ENCODE measurements around the gene EXOSC7. TPM values are rescaled to one million over a fixed set of nuclear protein-coding genes. Genes with fewer than 3 reads are reported as not detected.

Gene EXOSC7
- total RNA-seq, 2 donors from 2014 or later: 42.9 to 46.9 TPM

DNA sequence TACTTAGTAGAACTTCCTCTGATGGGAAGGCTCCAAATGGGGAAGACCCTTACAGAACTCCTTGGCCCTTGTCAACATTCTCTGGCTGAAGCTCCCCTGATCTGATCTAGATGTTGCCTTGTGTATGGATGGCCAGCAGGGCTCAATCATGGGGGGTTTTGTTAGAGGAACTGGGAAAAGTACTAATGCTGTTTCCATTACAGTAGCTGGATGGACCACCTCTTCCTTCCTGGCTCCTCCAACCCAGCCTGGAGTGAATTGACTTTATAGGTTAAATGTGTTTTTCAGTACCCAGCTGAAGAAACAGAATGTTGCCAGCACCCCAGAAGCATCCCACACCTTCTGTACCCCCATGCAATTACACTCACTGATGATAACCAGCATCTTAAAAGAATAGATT is 27.4 kb downstream of the EXOSC7 start:
- Mint-ChIP-seq H3K36me3 (ENCODE audit: insufficient read depth in 2 of 2) (peaks cover 12 to 46% of the 10 kb centered on the region in 2 donors), H3K4me3 (no peak overlapping the region), H3K27ac (peak overlapping the region; percentile 19), H3K9me3 (no peaks in the 10 kb centered on the region), H3K27me3 (ENCODE audit: low read depth) (no peaks in the 10 kb centered on the region), H3K4me1 (ENCODE audit: low read depth) (peaks cover 19% of the 10 kb centered on the region)
- DNase-seq: no peak
- ATAC-seq (replicated peaks in 1 of 2): no peak

DNA sequence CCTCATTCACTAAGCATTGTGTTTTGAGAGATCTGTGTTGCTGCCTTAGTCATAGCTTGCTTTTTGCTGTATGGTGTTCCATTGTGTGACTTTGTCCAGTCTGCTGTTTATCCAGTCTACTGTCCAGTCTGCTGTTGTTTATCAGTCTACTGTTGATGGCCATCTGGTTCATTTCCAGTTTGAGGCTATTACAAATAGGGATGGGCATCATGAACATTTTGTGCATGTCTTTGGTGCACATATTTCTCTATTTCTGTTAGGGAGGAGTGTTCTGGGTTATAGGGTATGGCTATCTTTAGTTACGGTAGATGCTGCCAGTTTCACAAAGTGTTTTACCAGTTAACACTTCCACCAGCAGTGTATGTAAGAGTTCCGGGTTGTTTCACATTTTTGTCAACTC is 27.8 kb downstream of the EXOSC7 start:
- H3K36me3 Mint-ChIP-seq (ENCODE audit: insufficient read depth in 2 of 2): peaks cover 12 to 45% of the 10 kb centered on the region in 2 donors
- H3K27me3 Mint-ChIP-seq (ENCODE audit: low read depth): no peaks in the 10 kb centered on the region
- ATAC-seq (replicated peaks in 1 of 2) (no peak), DNase-seq (no peak)
- peaks cover 19% of the 10 kb centered on the region for H3K4me1 Mint-ChIP-seq (ENCODE audit: low read depth)
- no peak overlapping the region for H3K27ac Mint-ChIP-seq
- H3K9me3 Mint-ChIP-seq: no peaks in the 10 kb centered on the region
- H3K4me3 Mint-ChIP-seq: no peak overlapping the region

DNA sequence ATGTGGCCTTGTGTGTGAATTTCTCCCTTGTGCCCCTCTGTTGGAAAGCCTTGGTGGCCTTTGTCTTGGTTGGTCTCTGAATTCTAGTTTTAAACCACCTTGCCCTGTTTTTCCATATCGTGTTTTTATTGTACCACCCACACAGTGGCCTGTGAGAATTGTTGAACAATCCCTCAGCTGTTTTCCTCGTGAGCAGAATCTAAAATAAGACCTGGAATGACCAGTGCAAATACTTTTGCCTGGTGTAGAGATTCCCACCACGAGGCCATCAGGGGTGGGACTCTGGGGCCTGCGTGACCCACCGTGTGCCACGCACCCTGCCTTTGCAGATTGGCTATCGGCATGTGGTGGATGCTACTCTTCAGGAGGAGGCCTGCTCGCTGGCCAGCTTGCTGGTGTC is 31.0 kb downstream of the EXOSC7 start:
- peaks cover 12 to 45% of the 10 kb centered on the region in 2 donors for H3K36me3 Mint-ChIP-seq (ENCODE audit: insufficient read depth in 2 of 2)
- no peak overlapping the region for H3K27ac Mint-ChIP-seq
- H3K27me3 Mint-ChIP-seq (ENCODE audit: low read depth): no peaks in the 10 kb centered on the region
- H3K4me1 Mint-ChIP-seq (ENCODE audit: low read depth): peaks cover 19% of the 10 kb centered on the region
- DNase-seq: no peak
- H3K4me3 Mint-ChIP-seq: peak overlapping the region in 1 of 2 donors; percentile 22
- no peak for ATAC-seq (replicated peaks in 1 of 2)
- no peaks in the 10 kb centered on the region for H3K9me3 Mint-ChIP-seq

DNA sequence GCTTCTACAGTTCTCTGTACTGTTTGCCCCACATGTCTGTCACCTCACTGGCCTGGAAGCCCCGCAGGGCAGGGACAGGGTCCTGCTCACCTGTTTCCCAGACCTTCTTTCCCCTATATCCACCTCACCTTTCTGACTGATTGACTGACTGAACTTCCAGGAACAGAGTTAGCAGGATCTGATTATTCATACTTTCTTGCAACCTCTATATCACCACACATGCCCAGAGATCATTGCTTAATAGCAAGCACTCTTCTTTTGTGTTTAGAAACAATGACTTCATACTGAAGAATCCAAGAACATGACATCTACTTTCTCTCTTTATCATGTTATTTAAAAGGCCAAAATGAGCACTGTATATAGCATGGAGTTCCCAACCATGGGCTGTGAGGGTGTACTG is 32.1 kb downstream of the EXOSC7 start:
- H3K9me3 Mint-ChIP-seq: no peaks in the 10 kb centered on the region
- peaks cover 19% of the 10 kb centered on the region for H3K4me1 Mint-ChIP-seq (ENCODE audit: low read depth)
- no peaks in the 10 kb centered on the region for H3K27me3 Mint-ChIP-seq (ENCODE audit: low read depth)
- peaks cover 12 to 47% of the 10 kb centered on the region in 2 donors for H3K36me3 Mint-ChIP-seq (ENCODE audit: insufficient read depth in 2 of 2)
- DNase-seq: no peak
- no peak overlapping the region for H3K27ac Mint-ChIP-seq
- no peak for ATAC-seq (replicated peaks in 1 of 2)
- no peak overlapping the region for H3K4me3 Mint-ChIP-seq

DNA sequence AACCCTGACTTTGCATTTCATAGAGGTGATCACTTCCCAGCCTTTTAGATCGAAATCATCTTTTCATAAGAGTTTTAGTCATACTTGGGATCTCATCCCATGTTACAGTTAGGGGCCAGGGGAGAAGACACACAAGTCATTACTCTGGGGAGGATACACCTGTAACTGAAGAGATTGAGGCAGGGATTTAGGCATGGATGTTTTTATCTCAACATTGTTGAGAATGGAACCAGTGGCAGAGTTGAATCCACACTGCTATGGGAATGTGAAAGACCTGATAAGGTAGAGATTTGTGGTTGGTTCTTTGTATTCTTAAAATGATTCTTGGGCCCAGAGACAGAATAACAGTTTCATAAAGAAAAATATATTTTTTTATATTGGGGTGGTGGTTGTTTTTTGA is 33.8 kb downstream of the EXOSC7 start:
- no peak overlapping the region for H3K27ac Mint-ChIP-seq

DNA sequence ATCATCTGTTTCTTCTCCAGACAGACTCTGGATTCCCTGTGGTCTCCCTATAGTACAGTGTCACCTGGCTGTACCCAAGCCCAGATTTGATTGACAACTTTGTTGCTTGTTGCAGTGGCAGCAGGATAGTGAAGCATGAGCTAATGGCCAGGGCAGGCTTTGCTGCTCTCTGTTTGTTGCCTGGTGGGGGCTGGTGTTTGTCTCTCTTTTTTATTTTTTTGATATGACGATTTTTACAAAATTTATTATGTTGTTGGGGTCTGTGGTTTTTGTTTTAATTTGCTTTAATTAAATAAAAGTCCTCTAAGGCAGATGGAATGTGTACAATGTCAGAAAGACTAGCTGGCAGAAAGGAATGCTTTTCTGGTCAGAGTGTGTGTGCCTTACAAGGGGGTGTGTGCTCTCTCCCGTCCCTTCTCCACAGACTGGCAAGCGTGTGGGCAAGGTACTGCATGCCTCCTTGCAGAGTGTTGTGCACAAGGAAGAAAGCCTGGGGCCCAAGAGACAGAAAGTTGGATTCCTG is 34.8 kb downstream of the EXOSC7 start:
- Mint-ChIP-seq H3K27me3 (ENCODE audit: low read depth) (no peaks in the 10 kb centered on the region), H3K4me3 (no peak overlapping the region), H3K9me3 (no peaks in the 10 kb centered on the region), H3K4me1 (ENCODE audit: low read depth) (peaks cover 13% of the 10 kb centered on the region), H3K36me3 (ENCODE audit: insufficient read depth in 2 of 2) (peaks cover 5 to 33% of the 10 kb centered on the region in 2 donors), H3K27ac (peak overlapping the region; percentile 65)
- ATAC-seq (replicated peaks in 1 of 2) (no peak), DNase-seq (no peak)

More for the DNA sequence above, 33.8 kb downstream of the EXOSC7 start:
- Mint-ChIP-seq H3K36me3 (ENCODE audit: insufficient read depth in 2 of 2) (peaks cover 9 to 42% of the 10 kb centered on the region in 2 donors), H3K27me3 (ENCODE audit: low read depth) (no peaks in the 10 kb centered on the region), H3K9me3 (no peaks in the 10 kb centered on the region), H3K4me3 (no peak overlapping the region), H3K4me1 (ENCODE audit: low read depth) (peaks cover 19% of the 10 kb centered on the region)
- DNase-seq: no peak
- no peak for ATAC-seq (replicated peaks in 1 of 2)

DNA sequence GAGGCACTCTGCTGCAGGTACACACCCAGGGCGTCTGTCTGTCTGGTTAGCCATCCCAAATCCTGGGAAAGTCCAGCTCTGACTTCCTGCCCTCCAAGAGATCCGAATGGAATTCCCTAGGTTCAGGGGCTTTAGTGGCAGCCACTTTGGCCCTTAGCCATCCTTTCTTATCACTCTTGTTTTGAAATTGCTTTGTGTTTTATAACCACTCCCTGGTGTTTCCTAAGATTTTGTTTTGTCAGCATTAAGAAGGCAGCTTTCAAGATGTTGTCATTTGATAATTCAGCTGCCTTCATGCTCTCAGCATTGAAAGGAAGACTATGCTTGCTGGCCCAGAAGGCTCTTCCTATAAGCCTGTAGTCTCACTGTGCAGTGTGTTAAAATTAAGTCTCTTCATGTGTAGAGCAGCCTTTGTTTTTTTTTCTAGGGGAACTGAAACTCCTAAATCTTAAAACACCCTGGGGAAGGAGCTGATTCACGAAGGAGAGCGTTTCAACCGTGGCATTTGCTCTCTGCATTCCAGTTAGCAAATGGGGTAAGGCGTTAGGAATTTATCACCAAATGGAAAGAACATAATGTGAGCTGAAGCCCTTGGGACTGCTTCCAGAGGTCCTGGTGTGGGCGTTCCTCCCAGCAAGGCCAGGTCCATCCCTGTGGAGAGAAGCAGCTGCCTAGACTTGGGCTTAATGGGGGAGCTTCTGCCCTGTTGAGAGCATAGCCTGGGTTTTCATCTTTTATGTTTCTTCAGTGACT is 35.9 kb downstream of the EXOSC7 start:
- peaks cover 5 to 34% of the 10 kb centered on the region in 2 donors for H3K36me3 Mint-ChIP-seq (ENCODE audit: insufficient read depth in 2 of 2)
- peaks cover 8% of the 10 kb centered on the region for H3K4me1 Mint-ChIP-seq (ENCODE audit: low read depth)
- H3K27ac Mint-ChIP-seq: peak overlapping the region; percentile 17
- H3K27me3 Mint-ChIP-seq (ENCODE audit: low read depth): no peaks in the 10 kb centered on the region
- no peaks in the 10 kb centered on the region for H3K9me3 Mint-ChIP-seq
- ATAC-seq (replicated peaks in 1 of 2): no peak
- H3K4me3 Mint-ChIP-seq: no peak overlapping the region
- DNase-seq: no peak

DNA sequence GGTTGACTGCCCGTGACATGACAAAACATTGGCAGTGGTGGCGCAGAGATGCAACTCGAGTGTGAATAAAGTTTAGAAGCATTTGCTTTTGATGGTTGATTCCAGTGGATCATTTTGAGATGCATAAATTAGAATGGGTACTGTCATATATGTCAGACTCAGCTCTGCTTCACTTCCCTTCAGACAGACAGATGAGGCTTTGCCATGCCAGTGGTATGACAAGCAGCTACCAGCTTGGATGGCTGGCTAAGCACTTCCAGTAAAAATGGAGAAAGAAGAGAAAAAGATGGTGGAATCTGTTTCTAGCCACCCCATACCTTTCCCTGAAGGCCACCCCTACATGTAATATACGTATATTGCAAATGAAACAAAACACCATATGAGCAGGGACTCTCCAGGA is 36.5 kb downstream of the EXOSC7 start:
- H3K4me1 Mint-ChIP-seq (ENCODE audit: low read depth): peaks cover 5% of the 10 kb centered on the region
- no peak overlapping the region for H3K27ac Mint-ChIP-seq
- DNase-seq (no peak), ATAC-seq (replicated peaks in 1 of 2) (no peak)
- no peaks in the 10 kb centered on the region for H3K27me3 Mint-ChIP-seq (ENCODE audit: low read depth)
- H3K9me3 Mint-ChIP-seq: no peaks in the 10 kb centered on the region
- H3K4me3 Mint-ChIP-seq: no peak overlapping the region
- peaks cover 5 to 30% of the 10 kb centered on the region in 2 donors for H3K36me3 Mint-ChIP-seq (ENCODE audit: insufficient read depth in 2 of 2)

DNA sequence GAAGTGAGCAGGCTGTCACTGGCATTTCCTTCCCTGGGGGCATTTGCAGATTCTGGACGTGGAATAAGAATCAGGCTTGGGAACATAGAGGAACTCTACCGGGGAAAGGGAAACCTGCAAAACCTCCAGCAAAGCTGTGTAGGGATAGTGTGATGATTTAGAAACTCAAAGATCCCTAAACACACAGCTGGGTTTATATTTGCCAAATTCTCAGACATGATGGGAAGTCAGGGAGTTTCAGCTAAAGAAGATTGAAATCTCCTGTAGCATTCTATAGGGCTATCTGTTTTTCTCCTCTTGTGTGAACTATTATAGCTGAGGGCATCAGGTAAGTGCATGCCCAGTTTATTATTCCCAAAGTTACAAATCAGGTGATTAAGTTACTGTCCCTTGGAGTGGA is 40.9 kb downstream of the EXOSC7 start:
- Mint-ChIP-seq H3K36me3 (ENCODE audit: insufficient read depth in 2 of 2) (peaks cover 0 to 17% of the 10 kb centered on the region in 2 donors), H3K27ac (no peak overlapping the region), H3K27me3 (ENCODE audit: low read depth) (no peaks in the 10 kb centered on the region), H3K4me3 (no peak overlapping the region), H3K4me1 (ENCODE audit: low read depth) (peaks cover 14% of the 10 kb centered on the region), H3K9me3 (no peaks in the 10 kb centered on the region)
- ATAC-seq (replicated peaks in 1 of 2) (no peak), DNase-seq (no peak)

DNA sequence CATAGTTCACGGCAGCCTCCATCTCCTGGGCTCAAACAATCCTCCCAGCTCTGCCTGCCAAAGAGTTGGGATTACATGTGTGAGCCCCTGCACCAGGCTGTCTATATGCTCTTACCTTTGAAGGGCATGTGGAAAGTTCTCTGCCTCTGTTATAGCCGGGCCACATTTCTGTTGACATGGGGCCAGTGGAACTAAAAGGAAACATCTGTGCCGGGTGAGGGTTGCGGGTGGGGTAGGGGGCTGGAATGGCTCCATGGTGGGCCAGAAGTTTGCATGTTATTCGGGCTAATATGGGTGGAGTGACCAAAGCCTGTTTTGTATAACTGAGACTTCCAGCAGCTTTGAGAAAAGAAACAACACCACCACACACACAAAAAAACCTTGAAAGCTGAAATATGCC is 41.8 kb downstream of the EXOSC7 start:
- no peaks in the 10 kb centered on the region for H3K9me3 Mint-ChIP-seq
- no peak overlapping the region for H3K27ac Mint-ChIP-seq
- no peaks in the 10 kb centered on the region for H3K27me3 Mint-ChIP-seq (ENCODE audit: low read depth)
- no peak overlapping the region for H3K4me3 Mint-ChIP-seq
- peaks cover 14% of the 10 kb centered on the region for H3K4me1 Mint-ChIP-seq (ENCODE audit: low read depth)
- no peak for ATAC-seq (replicated peaks in 1 of 2)
- H3K36me3 Mint-ChIP-seq (ENCODE audit: insufficient read depth in 2 of 2): peaks cover 0 to 14% of the 10 kb centered on the region in 2 donors
- DNase-seq: no peak

DNA sequence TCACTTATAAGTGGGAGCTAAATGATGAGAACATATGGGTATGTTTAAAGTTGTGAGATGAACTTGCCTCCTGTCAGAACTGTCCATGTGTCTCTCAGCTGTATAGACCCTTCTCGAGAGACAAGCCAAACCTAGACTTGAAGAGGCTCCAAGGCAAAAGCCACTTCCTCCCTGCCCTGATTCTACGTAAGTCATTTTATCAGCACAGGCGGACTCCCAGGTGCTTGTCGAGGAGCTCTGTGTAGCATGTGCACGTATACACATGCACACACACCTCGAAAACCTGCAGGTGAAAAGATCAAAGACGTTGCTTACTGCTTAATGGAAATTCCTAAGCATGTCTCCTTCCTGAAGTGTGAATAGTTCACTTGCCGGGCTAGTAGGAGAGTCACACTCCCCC is 44.5 kb downstream of the EXOSC7 start:
- peaks cover 0 to 4% of the 10 kb centered on the region in 2 donors for H3K36me3 Mint-ChIP-seq (ENCODE audit: insufficient read depth in 2 of 2)
- H3K4me3 Mint-ChIP-seq: no peak overlapping the region
- H3K27ac Mint-ChIP-seq: no peak overlapping the region

DNA sequence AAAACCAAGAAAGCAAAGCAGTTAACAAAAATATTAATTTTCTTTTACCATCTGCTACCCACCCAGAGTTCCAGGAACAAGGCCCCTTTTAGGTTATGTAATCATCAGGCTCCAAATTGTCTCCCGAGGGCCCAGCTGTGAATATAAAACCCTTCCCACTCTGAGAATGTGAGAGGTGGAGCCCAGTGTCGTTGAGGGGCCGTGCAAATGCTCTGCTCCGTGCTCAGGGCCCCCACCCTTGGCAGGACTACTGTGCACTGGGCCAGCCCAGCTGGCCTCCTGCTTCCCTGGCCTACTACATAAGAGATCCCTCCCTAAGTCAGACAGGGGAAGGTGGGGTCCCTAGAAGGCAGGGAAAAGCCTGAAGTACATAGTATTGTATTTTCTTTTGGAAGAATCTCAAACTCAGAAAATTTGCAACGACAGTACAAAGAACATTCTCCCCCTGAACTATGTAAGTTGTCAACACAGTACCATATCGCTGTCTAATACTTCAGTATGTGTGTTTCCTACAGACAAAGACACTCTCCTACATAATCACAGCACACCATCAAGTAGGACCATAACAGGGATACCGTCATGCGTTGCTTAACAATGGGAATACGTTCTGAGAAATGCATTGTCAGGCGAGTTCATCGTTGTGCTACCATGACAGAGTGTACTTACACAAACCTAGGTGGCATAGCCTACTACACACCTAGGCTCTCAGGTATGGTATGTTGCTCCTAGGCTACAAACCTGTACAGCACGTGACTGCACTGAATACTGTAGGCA is 45.7 kb downstream of the EXOSC7 start:
- ATAC-seq (replicated peaks in 1 of 2) (no peak), DNase-seq (no peak)
- Mint-ChIP-seq H3K4me3 (no peak overlapping the region), H3K27ac (no peak overlapping the region), H3K4me1 (ENCODE audit: low read depth) (peaks cover 14% of the 10 kb centered on the region), H3K9me3 (no peaks in the 10 kb centered on the region), H3K36me3 (ENCODE audit: insufficient read depth in 2 of 2) (no peaks in the 10 kb centered on the region), H3K27me3 (ENCODE audit: low read depth) (no peaks in the 10 kb centered on the region)

More for the DNA sequence above, 44.5 kb downstream of the EXOSC7 start:
- ATAC-seq (replicated peaks in 1 of 2): peak; percentile 22 to 47
- Mint-ChIP-seq H3K4me1 (ENCODE audit: low read depth) (peaks cover 14% of the 10 kb centered on the region), H3K27me3 (ENCODE audit: low read depth) (no peaks in the 10 kb centered on the region), H3K9me3 (no peaks in the 10 kb centered on the region)
- DNase-seq: no peak

DNA sequence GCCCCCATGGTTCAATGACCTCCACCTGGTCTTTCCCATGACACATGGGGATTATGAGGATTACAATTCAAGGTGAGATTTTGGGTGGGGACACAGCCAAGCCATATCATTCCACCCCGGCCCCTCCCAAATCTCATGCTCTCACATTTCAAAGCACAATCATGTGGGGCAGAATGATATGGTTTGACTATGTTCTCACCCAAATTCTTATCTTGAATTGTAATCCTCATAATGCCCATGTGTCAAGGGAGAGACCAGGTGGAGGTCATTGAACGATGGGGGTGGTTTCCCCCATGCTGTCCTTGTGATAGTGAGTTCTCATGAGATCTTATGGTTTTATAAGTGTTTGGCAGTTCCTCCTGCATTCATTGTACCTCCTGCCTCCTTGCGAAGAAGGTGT is 47.6 kb downstream of the EXOSC7 start:
- no peaks in the 10 kb centered on the region for H3K9me3 Mint-ChIP-seq
- no peaks in the 10 kb centered on the region for H3K27me3 Mint-ChIP-seq (ENCODE audit: low read depth)
- H3K36me3 Mint-ChIP-seq (ENCODE audit: insufficient read depth in 2 of 2): no peaks in the 10 kb centered on the region
- H3K4me3 Mint-ChIP-seq: no peak overlapping the region
- ATAC-seq (replicated peaks in 1 of 2) (no peak), DNase-seq (no peak)
- H3K27ac Mint-ChIP-seq: no peak overlapping the region
- peaks cover 14% of the 10 kb centered on the region for H3K4me1 Mint-ChIP-seq (ENCODE audit: low read depth)

Measured in activated T-cell treated with anti-CD3 and anti-CD28 coated beads, Interleukin-2, amount 50 U/mL, for 72 hours (primary cell).